Endothelial cell of umbilical vein (primary cell): ENCODE results near the gene STIM1. TPM values are rescaled to one million over a fixed set of nuclear protein-coding genes. Genes with fewer than 3 reads are reported as not detected.

Experiments used
- BruUV-seq: library from RNA; stranded (reverse); fragments of 400-500 nt; replicated peaks from 2 replicates; lab custom pipeline; 2021; lab: Mats Ljungman, UMichigan
- CTCF ChIA-PET: fragments of 300-600, 350-600 bp; sonication (Branson Sonifier 250); formaldehyde crosslinking; loops from one replicate; lab custom pipeline; 2021; ENCODE audit warnings: antibody characterized with exemption, inconsistent platforms; lab: Charles Lee
- POLR2A ChIA-PET: fragments of 300-600, 350-600 bp; sonication (Branson Sonifier 250); formaldehyde crosslinking; loops from one replicate; lab custom pipeline; 2021; ENCODE audit warnings: antibody characterized with exemption, inconsistent platforms; lab: Charles Lee
- DNase-seq: peaks from one replicate; pipeline ENCODE4 v3.0.0-alpha.2; 2011; ENCODE audit warnings: low read depth, low spot score
- FAIRE-seq: peaks from 2 replicates; lab custom pipeline; 2011; peaks lifted over from hg19 to GRCh38; lab: Jason Lieb, UNC
- H2AFZ ChIP-seq: 2 replicates; pipeline ENCODE4 v1.6.0; 2012; ENCODE audit warnings: low read depth, low read length, control low read depth, inconsistent platforms
- H3K27ac ChIP-seq: 2 replicates; pipeline ENCODE4 v1.5.1; 2011; ENCODE audit warnings: low read depth, mild to moderate bottlenecking, control low read depth, low read length, moderate library complexity; ENCODE audit not compliant: insufficient read depth
- H3K27me3 ChIP-seq, 2 experiments: 2 replicates each; pipeline versions ENCODE4 v1.6.0 to v1.6.1; 2011; ENCODE audit warnings: low read length in 2 of 2, mixed read lengths in 1 of 2; ENCODE audit not compliant: control insufficient read depth in 2 of 2, insufficient read depth in 2 of 2
- H3K36me3 ChIP-seq, 2 experiments: 2 replicates in 1 of 2; 3 replicates in 1 of 2; pipeline ENCODE4 v1.5.1; 2011; ENCODE audit warnings: low read length in 2 of 2, mild to moderate bottlenecking in 1 of 2, moderate library complexity in 1 of 2; ENCODE audit not compliant: control insufficient read depth in 2 of 2, insufficient read depth in 2 of 2; ENCODE audit errors: extremely low read depth in 1 of 2
- H3K4me1 ChIP-seq: 3 replicates; pipeline ENCODE4 v1.5.1; 2011; ENCODE audit warnings: mild to moderate bottlenecking, low read length; ENCODE audit not compliant: control insufficient read depth, insufficient read depth; ENCODE audit errors: extremely low read depth
- H3K4me2 ChIP-seq: 2 replicates; pipeline ENCODE4 v1.6.1; 2011; ENCODE audit warnings: low read length, control low read depth, mixed read lengths; ENCODE audit not compliant: insufficient read depth
- H3K4me3 ChIP-seq, 3 experiments: fragments of 200-600 bp in 1 of 3; sonication (generic), shearing (Covaris generic) in 1 of 3; replicated peaks in 1 of 3; 2 replicates each; pipeline ENCODE4 v1.5.1; 2011 to 2016; ENCODE audit warnings: control low read depth in 3 of 3, low read length in 3 of 3, mild to moderate bottlenecking in 2 of 3, inconsistent platforms in 1 of 3, low read depth in 1 of 3, moderate library complexity in 1 of 3; ENCODE audit not compliant: insufficient read depth in 1 of 3
- H3K79me2 ChIP-seq: 2 replicates; pipeline ENCODE4 v1.6.0; 2012; ENCODE audit warnings: low read length, inconsistent platforms; ENCODE audit not compliant: control insufficient read depth, insufficient read depth
- H3K9ac ChIP-seq: replicated peaks from 2 replicates; pipeline ENCODE3; 2011; ENCODE audit warnings: low read length, control low read depth; ENCODE audit not compliant: insufficient read depth; ENCODE audit errors: extremely low read depth
- H3K9me1 ChIP-seq: replicated peaks from 3 replicates; pipeline ENCODE4 v1.6.0; 2011; ENCODE audit warnings: mild to moderate bottlenecking, low read length; ENCODE audit not compliant: control insufficient read depth, insufficient read depth; ENCODE audit errors: extremely low read depth
- H3K9me3 ChIP-seq: replicated peaks from 2 replicates; pipeline ENCODE4 v1.5.1; 2012; ENCODE audit warnings: low read length, inconsistent platforms; ENCODE audit not compliant: control insufficient read depth, insufficient read depth
- H4K20me1 ChIP-seq: replicated peaks from 2 replicates; pipeline ENCODE3; 2011; ENCODE audit warnings: mild to moderate bottlenecking, low read length; ENCODE audit not compliant: control insufficient read depth, insufficient read depth; ENCODE audit errors: extremely low read depth
- CTCF ChIP-seq, 2 donors: IDR thresholded peaks; 1 replicate in 1 of 2; 2 replicates in 1 of 2; pipeline ENCODE4 v1.5.1; 2011; ENCODE audit warnings: low read length in 2 of 2, mild to moderate bottlenecking in 2 of 2, moderate library complexity in 2 of 2, control low read depth in 1 of 2, inconsistent platforms in 1 of 2, low read depth in 1 of 2; ENCODE audit not compliant: insufficient read depth in 1 of 2; ENCODE audit errors: extremely low read depth in 1 of 2
- EZH2 ChIP-seq: IDR thresholded peaks from 2 replicates; pipeline ENCODE4 v1.6.1; 2012; ENCODE audit warnings: borderline replicate concordance, low read depth, mild to moderate bottlenecking, moderate library complexity, low read length, inconsistent platforms; ENCODE audit not compliant: severe bottlenecking
- FOS ChIP-seq: IDR thresholded peaks from 2 replicates; pipeline ENCODE4 v1.6.1; 2011; ENCODE audit warnings: mild to moderate bottlenecking, low read length, moderate library complexity, borderline replicate concordance; ENCODE audit not compliant: insufficient read depth
- GATA2 ChIP-seq: IDR thresholded peaks from 2 replicates; pipeline ENCODE4 v1.7.0; 2011; ENCODE audit warnings: low read depth, mild to moderate bottlenecking, moderate library complexity, mixed read lengths, low read length; ENCODE audit not compliant: insufficient read length, insufficient read depth
- JUN ChIP-seq: IDR thresholded peaks from 2 replicates; pipeline ENCODE4 v1.6.1; 2011; ENCODE audit warnings: borderline replicate concordance, low read depth; ENCODE audit not compliant: insufficient read length, insufficient read depth
- MAX ChIP-seq: IDR thresholded peaks from 2 replicates; pipeline ENCODE4 v1.6.1; 2011; ENCODE audit not compliant: insufficient read depth, insufficient read length
- MYC ChIP-seq: IDR thresholded peaks from one replicate; pipeline ENCODE4 v1.6.1; 2011; ENCODE audit warnings: mild to moderate bottlenecking, low read depth, low read length
- POLR2A ChIP-seq: IDR thresholded peaks from 2 replicates; pipeline ENCODE4 v1.6.1; 2012; ENCODE audit warnings: low read depth, mild to moderate bottlenecking, control low read depth, low read length
- POLR2AphosphoS5 ChIP-seq: IDR thresholded peaks from 2 replicates; pipeline ENCODE4 v1.6.1; 2012; ENCODE audit warnings: low read depth, mild to moderate bottlenecking, control low read depth, low read length, moderate library complexity; ENCODE audit not compliant: insufficient read depth
- dilution Hi-C: fragments of 300-500 bp; cut with MboI; formaldehyde crosslinking; loops from one replicate; pipeline ENCODE4 v1.15.0; 2019; ENCODE audit warnings: low sequenced_read_pairs; ENCODE audit not compliant: extremely low pct_ligation_motif_present
- intact Hi-C: fragments of 100-400 bp; cut with micrococcal nuclease; formaldehyde crosslinking; loops from one replicate; pipeline ENCODE4 v1.10.0; 2022
- polyA plus RNA-seq, 4 experiments: library from polyadenylated mRNA; depleted of rRNA in 3 of 4; stranded (reverse) in 3 of 4; unstranded in 1 of 4; fragments of >200 nt; gene quantifications; 2 replicates each; pipeline versions ENCODE4 v1.2.1 to v1.2.3, GENCODE V29; 2011 to 2012; ENCODE audit warnings: missing spikeins in 1 of 4
- total RNA-seq: library from RNA; stranded (reverse); gene quantifications from 2 replicates; pipeline ENCODE4 v1.2.3, GENCODE V29; 2021

The STIM1 gene
- total and polyA plus RNA-seq, 2 donors (not counting 3 experiments of a cell fraction or from before 2014, with no cell fraction given) = 32.7 to 33.4 TPM

- no peak overlapping the region for H2AFZ ChIP-seq
- no peak overlapping the region for H3K4me3 ChIP-seq
- DNase-seq = no peak
- BruUV-seq = no TSS peak
- H3K4me1 ChIP-seq = peaks cover 23% of the 10 kb centered on the region
- no peaks in the 10 kb centered on the region for H3K9me3 ChIP-seq
- H3K27ac ChIP-seq = no peak overlapping the region
- TF ChIP-seq CTCF (IDR thresholded peaks at IDR 0.05; ENCODE audit: extremely low read depth in 1 of 2, insufficient read depth in 1 of 2, low read depth in 1 of 2, low read length in 2 of 2) = no peak
- TF ChIP-seq MAX = no peak
- TF ChIP-seq FOS = no peak
- TF ChIP-seq GATA2 = no peak
- TF ChIP-seq POLR2AphosphoS5 = no peak
- TF ChIP-seq POLR2A = no peak
- no peak for TF ChIP-seq MYC
- no peak for TF ChIP-seq EZH2
- no peak for TF ChIP-seq JUN
- no peaks in the 10 kb centered on the region for H3K36me3 ChIP-seq
- H3K9me1 ChIP-seq = no peaks in the 10 kb centered on the region
- POLR2A ChIA-PET = no interaction called here
- no peaks in the 10 kb centered on the region for H3K79me2 ChIP-seq
- no peaks in the 10 kb centered on the region for H3K27me3 ChIP-seq
- dilution Hi-C loops = no loop called here
- FAIRE-seq = no peak
- no peaks in the 10 kb centered on the region for H4K20me1 ChIP-seq
- CTCF ChIA-PET = interaction anchor here (0.8 to 1.5 kb wide), 2 partner anchors 26 to 155 kb away, joined by 3 read pairs; no protein-coding TSS in a partner anchor
- intact Hi-C loops = no loop called here
- H3K4me2 ChIP-seq = no peak overlapping the region
- H3K9ac ChIP-seq = no peak overlapping the region
These were observed 167.2 kb downstream of the STIM1 start for GRCh38 chr11:4022669-4023068.
